Vagina (tissue), 2 donors: ENCODE measurements around the gene SERPINB11.

ENCODE experiments used
- CTCF ChIP-seq, 3 experiments: fragments of 450-650 bp in 2 of 3; fragments of 200-600 bp in 1 of 3; sonication (generic) in 1 of 3; IDR thresholded peaks; one replicate each; pipeline ENCODE4 v1.5.1; 2017 to 2019; ENCODE audit warnings: antibody characterized with exemption in 3 of 3, mild to moderate bottlenecking in 2 of 3, moderate library complexity in 2 of 3
- POLR2A ChIP-seq, 2 donors: fragments of 450-650 bp; IDR thresholded peaks; one replicate each; pipeline ENCODE4 v1.6.1; 2017; ENCODE audit warnings: antibody characterized with exemption in 2 of 2, mild to moderate bottlenecking in 2 of 2, moderate library complexity in 2 of 2
- POLR2AphosphoS5 ChIP-seq, 2 donors: sonication (generic); formaldehyde crosslinking; IDR thresholded peaks; one replicate each; pipeline ENCODE4 v1.9.0; 2017; ENCODE audit warnings: antibody characterized with exemption in 2 of 2, mild to moderate bottlenecking in 2 of 2, low read depth in 1 of 2; ENCODE audit not compliant: insufficient read depth in 1 of 2

- no peak for TF ChIP-seq CTCF (IDR thresholded peaks at IDR 0.05)
- TF ChIP-seq POLR2A (IDR thresholded peaks at IDR 0.05): no peak
- TF ChIP-seq POLR2AphosphoS5 (IDR thresholded peaks at IDR 0.05; ENCODE audit: insufficient read depth in 1 of 2, low read depth in 1 of 2): no peak
These were observed 5.6 kb upstream of the SERPINB11 start for GRCh38 chr18:63697097-63697660.
